Pancreas (tissue), 10 donors: ENCODE measurements around the gene CAMK1D. TPM values are rescaled to one million over a fixed set of nuclear protein-coding genes. Genes with fewer than 3 reads are reported as not detected.

ENCODE experiments used
- ATAC-seq, 4 donors: fragments of 200-7000 bp; cut with Tn5 transposase; one replicate each; pipeline versions ENCODE4 v1.8.0 to v1.9.1; 2020; ENCODE audit warnings: mild to moderate bottlenecking in 4 of 4, moderate library complexity in 4 of 4
- DNase-seq, 6 donors: peaks; one replicate each; pipeline ENCODE4 v3.0.0-alpha.2; 2020
- FAIRE-seq: peaks from 2 replicates; lab custom pipeline; 2012; peaks lifted over from hg19 to GRCh38; lab: Jason Lieb, UNC
- H3K27ac ChIP-seq, 4 donors: fragments of 200-600 bp; sonication (generic); 1 replicate in 3 of 4; 2 replicates in 1 of 4; pipeline versions ENCODE4 v1.5.0 to v1.8.0; 2020
- H3K27me3 ChIP-seq, 4 donors: fragments of 200-600 bp; one replicate each; pipeline ENCODE4 v1.8.0; 2021
- H3K36me3 ChIP-seq, 3 donors: fragments of 200-600 bp; sonication (generic) in 1 of 3; one replicate each; pipeline versions ENCODE4 v1.5.0 to v1.8.0; 2020 to 2021
- H3K4me1 ChIP-seq, 3 donors: fragments of 200-600 bp; one replicate each; pipeline ENCODE4 v1.8.0; 2021
- H3K4me3 ChIP-seq, 4 donors: fragments of 200-600 bp; sonication (generic) in 2 of 4; one replicate each; pipeline versions ENCODE4 v1.5.0 to v1.8.0; 2020 to 2021
- H3K9me3 ChIP-seq, 4 donors: fragments of 200-600 bp; one replicate each; pipeline ENCODE4 v1.8.0; 2021
- CTCF ChIP-seq, 4 donors: fragments of 200-600 bp; sonication (generic) in 3 of 4; IDR thresholded peaks; one replicate each; pipeline versions ENCODE4 v1.5.0 to v1.8.0; 2021; ENCODE audit warnings: antibody characterized with exemption in 4 of 4
- WGBS, 2 donors: extraction: QIAGEN DNeasy Blood & Tissue Kit; methylation state at CpG; one replicate each; pipeline ENCODE4 v1.1.7; 2013; 5-methylcytosine and 5-hydroxymethylcytosine counted together
- intact Hi-C, 3 donors: fragments of 100-400 bp; cut with DNase I; formaldehyde crosslinking; loops; one replicate each; pipeline versions ENCODE4 v1.11.1 to v1.14.2; 2022
- polyA plus RNA-seq, 2 donors: library from polyadenylated mRNA; stranded (reverse); fragments of 200-250 nt; gene quantifications; one replicate each; pipeline ENCODE4 v1.2.3, GENCODE V29; 2013
- total RNA-seq, 6 donors: library from RNA; stranded (reverse); fragmentation: NEBNext Ultra II Directional in 4 of 6; extraction: Animal tissue kit (Norgen Biotek cat#: 25700) in 4 of 6; gene quantifications; one replicate each; pipeline versions ENCODE4 v1.2.1 to v1.2.4, GENCODE V29; 2021 to 2023
- donor health status: healthy with polysubstance abuse.
- donor health status: DM: no; HTN: no; CAD: no; lungs with moderate emphysema.
- donor health status: DM: no; HTN: no; CAD: no.
- donor health status: control.
- donor health status: control.
- donor health status: Bipolar disorder and iron deficiency.
- donor health status: DM: yes; HTN: yes; CAD: no.
- donor health status: DM: no; HTN: no; CAD: no.
- donor health status: DM: no; HTN: no; CAD: no.
- donor health status: DM: yes; HTN: yes; CAD: no.

The CAMK1D gene
- total and polyA plus RNA-seq, 8 donors, result 2.9 to 30.1 (median 22.7) TPM

GRCh38 chr10:12384906-12385305 lies 35.6 kb downstream of the CAMK1D start:
- no peak for ATAC-seq
- no peak for FAIRE-seq
- peaks cover 5 to 12% (median 11%) of the 10 kb centered on the region in 3 donors for H3K4me1 ChIP-seq
- WGBS, 2 donors, result 93% methylated on average over 2 of the region's 2 CpGs
- intact Hi-C loops, result no loop called here
- H3K9me3 ChIP-seq, result no peaks in the 10 kb centered on the region
- no peak overlapping the region for H3K4me3 ChIP-seq
- no peaks in the 10 kb centered on the region for H3K36me3 ChIP-seq
- no peak for DNase-seq
- no peaks in the 10 kb centered on the region for H3K27me3 ChIP-seq
- TF ChIP-seq CTCF (IDR thresholded peaks at IDR 0.05), result no peak
- H3K27ac ChIP-seq, result no peak overlapping the region

- no peak overlapping the region for H3K27ac ChIP-seq
Measured at GRCh38 chr10:12387561-12388210, 38.3 kb downstream of the CAMK1D start.

GRCh38 chr10:12388671-12389070 lies 39.3 kb downstream of the CAMK1D start:
- FAIRE-seq (no peak), DNase-seq (no peak), ATAC-seq (no peak)
- no peak for TF ChIP-seq CTCF (IDR thresholded peaks at IDR 0.05)
- Histone ChIP-seq H3K4me1 (peaks cover 13 to 26% (median 21%) of the 10 kb centered on the region in 3 donors), H3K9me3 (no peaks in the 10 kb centered on the region), H3K36me3 (no peaks in the 10 kb centered on the region), H3K27ac (no peak overlapping the region), H3K4me3 (no peak overlapping the region), H3K27me3 (no peaks in the 10 kb centered on the region)
- intact Hi-C loops, result no loop called here
- WGBS, 2 donors, result 86 to 94% methylated on average over 17 of the region's 17 CpGs

More at GRCh38 chr10:12387561-12388210, 38.3 kb downstream of the CAMK1D start:
- no peaks in the 10 kb centered on the region for H3K27me3 ChIP-seq
- no peaks in the 10 kb centered on the region for H3K36me3 ChIP-seq
- H3K9me3 ChIP-seq, result no peaks in the 10 kb centered on the region
- no peak for FAIRE-seq
- intact Hi-C loops, result no loop called here
- no peak for DNase-seq
- no peak overlapping the region for H3K4me3 ChIP-seq
- H3K4me1 ChIP-seq, result peaks cover 13 to 26% (median 21%) of the 10 kb centered on the region in 3 donors
- 93 to 95% methylated on average over 15 of the region's 15 CpGs for WGBS, 2 donors
- ATAC-seq, result no peak
- TF ChIP-seq CTCF (IDR thresholded peaks at IDR 0.05), result no peak

- no peak for TF ChIP-seq CTCF (IDR thresholded peaks at IDR 0.05)
- peak in 4 of 6 donors; percentile 45 to 66 (median 61) for DNase-seq
- no peak for FAIRE-seq
- H3K36me3 ChIP-seq, result no peaks in the 10 kb centered on the region
- H3K27me3 ChIP-seq, result no peaks in the 10 kb centered on the region
- ATAC-seq, result peak; percentile 76 to 86 (median 80)
- peaks cover 13 to 26% (median 21%) of the 10 kb centered on the region in 3 donors for H3K4me1 ChIP-seq
- intact Hi-C loops, result no loop called here
- H3K4me3 ChIP-seq, result no peak overlapping the region
- no peaks in the 10 kb centered on the region for H3K9me3 ChIP-seq
- 37 to 39% methylated on average over 17 of the region's 17 CpGs for WGBS, 2 donors
- peak overlapping the region in 1 of 4 donors; percentile 14 for H3K27ac ChIP-seq
Measured at GRCh38 chr10:12389154-12389734, 39.9 kb downstream of the CAMK1D start.

- FAIRE-seq, result no peak
Measured at GRCh38 chr10:12390733-12391132, 41.4 kb downstream of the CAMK1D start.

More at GRCh38 chr10:12390733-12391132, 41.4 kb downstream of the CAMK1D start:
- no peak for TF ChIP-seq CTCF (IDR thresholded peaks at IDR 0.05)
- Histone ChIP-seq H3K4me3 (no peak overlapping the region), H3K27me3 (no peaks in the 10 kb centered on the region), H3K36me3 (no peaks in the 10 kb centered on the region), H3K9me3 (no peaks in the 10 kb centered on the region), H3K4me1 (peaks cover 13 to 26% (median 21%) of the 10 kb centered on the region in 3 donors), H3K27ac (no peak overlapping the region)
- WGBS, 2 donors, result 63 to 64% methylated on average over 7 of the region's 7 CpGs
- intact Hi-C loops, result no loop called here
- DNase-seq (no peak), ATAC-seq (peak; percentile 14 to 50 (median 39))
